ENCODE measurements around the gene TRIM75.
"Not testable (repeated sequence)": the region's sequence is repeated elsewhere in the genome, so short reads cannot be mapped to it uniquely, and the experiment has no call there.

TRIM75 gene

GRCh38 chr4:165077034-165077578 lies 23.4 kb downstream of the TRIM75 start:
- no peak for DNase-seq (ENCODE audit: low spot score)

GRCh38 chr4:165079476-165079875 lies 25.8 kb downstream of the TRIM75 start:
- peak; percentile 17 for DNase-seq (ENCODE audit: low spot score)

GRCh38 chr4:165084787-165085186 lies 31.1 kb downstream of the TRIM75 start:
- DNase-seq (ENCODE audit: low spot score): not testable (repeated sequence)

GRCh38 chr4:165085946-165086345 lies 32.3 kb downstream of the TRIM75 start:
- no peak for DNase-seq (ENCODE audit: low spot score)

GRCh38 chr4:165088366-165088765 lies 34.7 kb downstream of the TRIM75 start:
- no peak for DNase-seq (ENCODE audit: low spot score)

GRCh38 chr4:165092187-165092586 lies 38.5 kb downstream of the TRIM75 start:
- not testable (repeated sequence) for DNase-seq (ENCODE audit: low spot score)

- DNase-seq (ENCODE audit: low spot score): no peak
These were observed 41.2 kb downstream of the TRIM75 start for GRCh38 chr4:165094873-165095272.

GRCh38 chr4:165095291-165095690 lies 41.6 kb downstream of the TRIM75 start:
- DNase-seq (ENCODE audit: low spot score): no peak

- DNase-seq (ENCODE audit: low spot score): peak; percentile 48
These were observed 43.1 kb downstream of the TRIM75 start for GRCh38 chr4:165096776-165097175.

- no peak for DNase-seq (ENCODE audit: low spot score)
These were observed 48.0 kb downstream of the TRIM75 start for GRCh38 chr4:165101641-165102040.

- no peak for DNase-seq (ENCODE audit: low spot score)
These were observed 52.9 kb downstream of the TRIM75 start for GRCh38 chr4:165106518-165106917.
